GM19023 (cell line): ENCODE data around the gene DCAF17.
"Not testable (repeated sequence)": the region's sequence is repeated elsewhere in the genome, so short reads cannot be mapped to it uniquely, and the experiment has no call there.

Experiments used
- ATAC-seq: cut with Tn5 transposase; IDR thresholded peaks from one replicate; pipeline ENCODE4 v1.9.1; 2021; ENCODE audit warnings: mild to moderate bottlenecking, moderate library complexity; ENCODE audit not compliant: unreplicated experiment

Gene DCAF17

DNA sequence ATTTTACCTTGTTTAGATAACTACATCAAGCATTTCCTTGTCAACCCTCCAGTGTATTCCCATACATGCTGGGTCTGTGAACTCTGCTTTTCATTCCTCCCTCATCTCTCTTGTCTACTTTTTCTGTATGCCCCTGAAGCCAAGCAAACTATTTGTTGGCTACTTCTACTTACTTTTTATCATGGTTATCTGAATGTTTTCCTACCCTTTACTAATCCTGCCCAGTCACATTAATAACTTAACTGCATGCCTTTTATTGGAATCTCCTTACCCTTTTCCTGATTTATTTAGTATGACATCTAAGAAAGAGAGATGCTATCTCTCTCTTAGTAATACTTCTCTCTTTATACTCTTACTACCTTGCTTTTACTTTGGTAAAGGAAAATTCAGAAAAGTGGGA lies 17.0 kb downstream of the DCAF17 start:
- no peak for ATAC-seq

DNA sequence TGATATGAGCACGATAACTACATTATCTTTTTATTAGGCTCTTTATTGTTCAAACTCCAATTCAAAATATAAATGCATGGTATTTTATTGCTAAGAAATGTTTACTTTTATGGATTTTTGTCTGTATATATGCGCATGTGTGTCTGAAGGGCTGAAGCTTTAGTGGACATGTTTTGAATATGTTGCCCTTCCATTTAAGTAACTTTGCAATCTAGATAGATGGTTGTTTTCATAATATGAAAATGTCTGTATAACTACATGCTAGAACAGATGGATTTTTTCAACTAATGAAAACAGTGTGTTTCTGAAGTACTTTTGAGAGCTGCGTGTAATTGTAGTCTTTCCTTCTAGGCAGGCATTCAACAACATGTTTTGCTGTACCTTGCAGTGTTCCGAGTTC lies 18.7 kb downstream of the DCAF17 start:
- no peak for ATAC-seq

DNA sequence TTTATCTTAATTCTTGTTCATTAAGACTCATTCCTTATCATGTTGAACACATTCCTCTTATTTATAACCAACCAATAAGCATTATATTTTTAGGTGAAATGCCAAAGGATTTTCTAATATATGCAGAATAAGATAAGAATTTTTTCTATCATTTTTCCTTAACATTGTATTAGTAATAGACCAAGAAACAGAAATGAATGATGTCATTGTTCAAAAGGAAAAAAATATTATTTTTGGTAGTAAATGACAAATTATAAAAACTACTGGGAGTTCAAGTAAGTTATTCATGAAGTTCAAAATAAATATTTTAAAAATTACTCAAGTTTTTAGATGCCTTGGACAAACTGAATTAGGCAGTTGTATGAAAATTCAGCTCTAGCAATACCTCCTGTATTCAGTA lies 25.5 kb downstream of the DCAF17 start:
- no peak for ATAC-seq

DNA sequence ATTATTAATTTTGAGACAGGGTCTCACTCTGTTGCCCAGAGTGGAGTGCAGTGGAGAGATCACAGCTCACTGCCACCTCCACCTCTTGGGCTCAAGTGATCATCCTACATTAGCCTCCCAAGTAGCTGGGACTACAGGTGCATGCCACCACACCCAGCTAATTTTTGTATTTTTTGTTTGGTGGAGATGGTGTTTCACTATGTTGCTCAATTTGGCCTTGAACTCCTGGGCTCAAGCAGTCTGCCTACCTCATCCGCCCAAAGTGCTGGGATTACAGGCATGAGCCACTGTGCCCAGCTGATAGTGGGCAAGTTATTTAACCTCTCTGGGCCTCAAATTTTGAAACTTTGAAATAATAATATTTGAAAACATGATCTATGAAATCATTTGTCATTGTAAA lies 26.5 kb downstream of the DCAF17 start:
- ATAC-seq: no peak

DNA sequence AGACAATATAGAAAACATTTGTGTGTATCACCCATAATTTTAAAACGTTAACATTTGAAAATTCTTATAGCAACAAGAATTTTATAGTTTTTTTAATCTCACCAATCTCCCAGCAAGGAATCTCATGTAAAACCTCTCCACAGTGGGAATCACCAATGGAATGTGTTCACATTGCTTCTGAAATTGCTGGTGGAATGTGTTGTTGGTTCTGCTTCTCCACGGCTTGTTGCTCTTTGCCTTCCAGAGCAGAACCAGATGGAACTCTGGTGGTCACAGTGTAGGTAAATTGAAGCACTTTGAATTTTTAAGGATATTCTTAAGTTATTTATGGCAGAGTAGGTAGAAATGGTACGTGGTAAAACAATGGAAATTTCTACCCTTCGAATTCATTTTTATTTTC lies 35.1 kb downstream of the DCAF17 start:
- no peak for ATAC-seq

DNA sequence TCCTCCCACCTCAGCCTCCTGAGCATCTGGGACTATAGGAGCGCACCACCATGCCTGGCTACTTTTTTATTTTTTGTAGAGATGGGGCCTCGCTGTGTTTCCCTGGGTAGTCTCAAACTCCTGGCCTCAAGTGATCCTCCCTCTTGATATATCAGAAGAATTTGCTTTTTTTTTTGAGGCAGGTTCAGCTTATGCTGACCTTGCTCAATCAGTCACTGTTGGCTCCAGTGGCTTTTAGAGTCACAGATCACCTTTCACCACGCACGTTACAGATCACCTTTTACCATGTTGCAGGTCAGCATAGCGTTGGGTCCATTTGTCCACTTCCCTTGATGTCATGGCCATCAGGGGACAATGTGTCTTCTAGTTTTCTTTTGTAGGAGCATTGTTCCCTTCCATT lies 36.1 kb downstream of the DCAF17 start:
- ATAC-seq: no peak

DNA sequence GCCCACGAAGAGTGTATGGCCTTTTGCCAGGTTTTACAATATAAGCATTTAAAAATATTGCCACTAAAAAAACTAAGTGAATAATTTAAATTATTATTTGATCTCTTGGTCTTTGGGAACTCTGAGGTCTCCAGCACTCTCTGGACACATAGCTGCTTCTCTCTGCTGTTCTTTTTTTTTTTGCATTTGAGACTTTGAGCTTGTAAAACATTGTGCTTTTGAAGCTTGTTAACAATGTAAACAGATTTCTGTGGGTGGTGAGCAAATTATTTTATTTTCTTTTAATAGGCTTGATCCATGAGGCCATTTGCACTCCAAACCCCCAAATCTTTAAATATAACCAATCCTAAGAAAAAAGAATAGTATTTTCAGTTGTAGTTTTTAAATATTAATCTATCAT lies 42.0 kb downstream of the DCAF17 start:
- ATAC-seq: no peak

DNA sequence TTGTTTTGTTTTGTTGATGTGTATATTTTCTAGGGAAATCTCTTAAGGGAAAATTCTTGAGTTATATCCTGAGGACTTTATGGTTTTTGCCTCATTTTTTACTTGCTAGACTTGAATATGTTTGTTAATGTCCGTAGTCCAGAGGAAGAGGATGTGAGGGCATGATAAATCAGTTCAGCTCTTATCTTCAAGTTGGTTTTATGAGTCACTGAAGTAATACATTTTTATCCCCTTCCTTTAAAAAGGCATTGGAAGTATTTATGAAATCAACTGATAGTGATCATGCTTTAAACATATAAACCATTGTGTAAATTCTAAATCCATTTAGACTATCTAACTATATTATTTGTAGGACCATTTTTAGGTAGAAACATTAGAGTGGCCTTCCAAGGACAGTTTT lies 44.3 kb downstream of the DCAF17 start:
- no peak for ATAC-seq

DNA sequence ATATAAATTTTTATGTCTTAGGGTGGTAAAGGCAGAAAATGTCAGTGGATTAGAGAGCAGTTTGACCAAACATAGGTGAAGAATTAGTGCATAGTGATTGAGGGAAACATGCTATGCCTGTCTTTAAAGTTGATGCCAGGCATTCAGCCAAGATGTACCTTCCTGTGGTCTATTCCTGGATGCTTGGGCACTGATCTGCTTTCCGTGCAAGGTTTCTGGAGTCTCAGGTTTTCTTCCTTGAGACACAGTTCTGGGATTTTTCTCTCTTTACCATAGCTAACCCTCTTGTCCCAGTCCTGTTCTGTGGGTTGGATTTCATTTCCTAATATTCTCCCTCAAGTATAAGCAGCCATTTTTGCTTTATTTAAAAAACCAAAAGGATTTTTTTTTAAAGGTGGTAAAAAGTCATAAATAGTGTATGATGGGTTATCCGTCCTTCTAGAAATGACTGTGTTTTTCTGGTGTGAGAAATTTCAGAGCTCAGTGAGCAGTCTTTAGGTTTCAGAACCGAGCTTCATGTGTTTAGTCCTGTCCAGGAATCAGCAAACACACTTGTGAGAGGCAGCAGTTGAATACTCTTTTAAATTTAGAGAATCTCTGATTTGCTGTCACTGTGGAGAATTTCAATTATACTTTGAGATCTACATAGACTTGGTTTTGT lies 45.3 kb downstream of the DCAF17 start:
- no peak for ATAC-seq

DNA sequence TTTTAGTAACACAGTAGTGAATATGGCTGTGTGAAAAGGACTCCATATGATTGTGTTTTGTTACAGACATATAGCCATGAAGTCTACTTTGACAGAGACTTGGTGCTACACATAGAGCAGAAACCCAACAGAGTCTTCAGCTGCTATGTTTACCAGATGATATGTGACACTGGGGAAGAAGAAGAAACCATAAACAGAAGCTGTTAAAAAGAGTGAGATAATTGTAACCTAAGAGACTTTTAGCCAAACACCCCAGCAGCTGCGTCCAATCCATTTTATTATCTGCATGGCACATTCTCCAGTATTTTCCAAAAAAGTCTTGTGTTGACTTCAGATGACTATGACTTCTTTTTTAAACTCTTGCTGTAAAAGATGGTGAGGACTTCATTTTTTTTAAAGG lies 46.9 kb downstream of the DCAF17 start:
- ATAC-seq: no peak

DNA sequence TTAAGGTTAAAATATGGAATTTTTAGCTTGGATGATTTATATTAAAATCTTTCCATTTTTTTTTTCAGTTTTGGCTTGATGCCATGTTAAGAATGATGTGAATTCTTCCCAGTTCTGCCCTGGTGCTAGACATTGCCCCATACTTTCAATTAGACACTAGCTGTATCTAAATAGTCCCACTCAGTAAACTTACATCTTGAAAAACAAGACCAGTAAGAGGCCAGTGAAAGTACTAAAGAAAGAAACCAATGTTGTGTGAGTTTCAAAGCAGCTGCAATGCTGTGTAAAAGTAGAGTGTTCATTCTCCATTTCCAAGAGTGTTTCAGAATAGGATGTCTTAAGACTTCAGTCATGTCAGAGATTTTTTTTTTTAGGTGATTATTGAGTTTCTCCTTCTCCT lies 48.3 kb downstream of the DCAF17 start:
- ATAC-seq: no peak

DNA sequence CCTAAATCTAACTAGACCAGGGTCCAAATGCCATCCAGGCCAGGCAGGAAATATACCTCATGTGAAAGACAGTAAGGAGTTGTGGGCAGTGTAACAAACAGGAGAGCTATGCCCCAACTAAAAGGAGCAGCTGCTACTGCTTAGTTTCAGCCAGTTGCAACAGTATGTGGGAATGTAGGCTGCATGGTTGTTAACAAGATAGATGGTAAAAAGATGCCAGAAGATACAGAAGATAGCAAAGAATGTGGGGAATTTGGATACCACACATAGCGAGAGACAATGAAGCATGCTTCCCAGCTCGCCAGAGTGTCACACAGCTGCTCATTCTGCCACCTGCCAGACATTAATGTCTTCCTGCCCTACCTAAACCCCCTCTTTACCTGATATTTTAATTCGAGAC lies 48.9 kb downstream of the DCAF17 start:
- ATAC-seq: no peak

DNA sequence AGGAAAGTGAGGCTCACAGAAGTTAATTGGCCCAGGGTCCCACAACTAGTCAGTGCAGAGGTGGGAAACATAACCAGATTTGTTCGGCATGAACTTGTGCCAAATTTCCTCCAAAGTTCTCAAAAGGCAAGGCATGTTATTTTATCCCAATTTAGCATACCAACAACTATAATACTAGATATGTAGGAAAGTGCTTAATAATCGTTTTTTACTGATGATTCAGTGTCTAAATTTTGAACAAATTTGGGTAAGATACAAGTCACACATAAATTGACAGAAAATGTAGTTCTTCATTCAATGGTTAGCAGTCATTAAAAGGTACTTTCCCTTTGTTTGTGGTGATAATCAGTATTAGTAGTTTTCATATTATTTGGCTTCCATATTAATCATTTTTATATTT lies 49.8 kb downstream of the DCAF17 start:
- no peak for ATAC-seq

DNA sequence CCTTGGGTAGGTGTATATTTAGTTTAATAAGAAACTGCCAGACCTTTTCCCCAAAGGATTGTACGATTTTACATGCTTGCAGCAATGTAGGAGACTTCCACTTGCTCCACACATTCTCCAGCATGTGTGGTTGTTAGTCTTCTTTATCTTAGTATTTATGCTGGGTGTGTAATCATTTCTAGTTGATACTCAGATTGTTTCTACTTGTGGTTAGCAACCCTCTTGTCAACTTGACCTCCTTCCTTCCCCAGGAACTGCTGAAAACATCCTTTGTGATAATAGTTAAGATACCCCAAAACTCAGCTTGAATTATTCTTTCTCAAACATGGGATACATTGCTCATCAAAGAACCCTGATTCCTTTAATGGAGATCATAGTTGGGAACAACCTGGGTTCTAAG lies 51.1 kb downstream of the DCAF17 start:
- no peak for ATAC-seq

DNA sequence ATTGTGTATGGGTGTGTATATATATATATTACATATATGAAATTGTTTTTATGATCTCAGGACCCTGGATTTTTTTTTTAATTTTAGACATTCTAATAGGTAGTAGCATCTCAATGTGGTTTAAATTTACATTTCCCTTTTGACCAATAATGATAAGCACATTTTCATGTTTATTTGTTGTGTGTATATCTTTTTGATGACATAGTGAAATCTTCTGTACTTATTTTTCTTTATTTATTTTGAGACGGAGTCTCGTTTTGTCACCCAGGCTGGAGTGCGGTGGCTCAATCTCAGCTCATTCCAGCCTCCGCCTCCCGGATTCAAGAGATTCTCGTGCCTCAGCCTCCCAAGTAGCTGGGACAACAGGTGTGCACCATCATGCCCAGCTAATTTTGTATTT lies 53.2 kb downstream of the DCAF17 start:
- ATAC-seq: no peak

DNA sequence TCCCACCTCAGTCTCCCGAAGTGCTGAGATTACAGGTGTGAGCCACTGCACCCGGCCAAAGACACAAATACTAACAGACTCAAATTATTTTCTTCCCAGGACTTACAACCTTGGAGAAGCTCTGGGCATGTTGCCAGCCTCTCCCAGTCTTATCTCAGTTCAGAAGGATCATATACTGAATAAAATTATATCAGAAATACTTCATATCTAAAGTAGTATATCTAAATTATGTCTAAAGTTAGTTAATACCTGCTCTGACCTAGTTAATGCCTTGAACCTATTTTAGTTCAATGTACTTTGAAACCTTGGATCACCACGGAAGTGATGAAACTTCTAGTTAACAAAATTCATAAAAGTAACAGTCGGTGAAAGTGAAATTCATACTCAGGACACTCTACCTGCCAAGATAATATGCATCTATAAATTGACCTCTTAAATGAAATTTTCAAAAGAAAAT lies 53.8 kb downstream of the DCAF17 start:
- ATAC-seq: no peak

DNA sequence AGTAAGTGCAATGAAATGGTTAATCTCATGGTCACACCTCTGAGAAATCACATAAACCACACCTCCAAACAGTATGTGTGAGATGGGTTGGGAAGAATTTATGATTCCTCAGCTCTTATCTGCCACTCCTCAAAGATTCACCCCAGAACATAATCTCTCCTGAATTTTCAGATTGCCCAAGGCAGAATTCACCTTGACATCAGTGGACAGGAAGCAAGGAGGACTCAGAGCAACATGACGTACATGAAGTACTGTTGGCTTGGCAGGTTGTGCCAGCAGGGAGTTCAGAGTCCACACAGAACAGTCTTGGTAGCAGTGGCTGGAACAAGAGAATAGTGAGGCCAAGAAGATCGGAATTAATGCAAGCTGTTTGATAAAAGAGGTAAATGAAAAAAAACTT lies 56.6 kb downstream of the DCAF17 start:
- ATAC-seq: no peak

DNA sequence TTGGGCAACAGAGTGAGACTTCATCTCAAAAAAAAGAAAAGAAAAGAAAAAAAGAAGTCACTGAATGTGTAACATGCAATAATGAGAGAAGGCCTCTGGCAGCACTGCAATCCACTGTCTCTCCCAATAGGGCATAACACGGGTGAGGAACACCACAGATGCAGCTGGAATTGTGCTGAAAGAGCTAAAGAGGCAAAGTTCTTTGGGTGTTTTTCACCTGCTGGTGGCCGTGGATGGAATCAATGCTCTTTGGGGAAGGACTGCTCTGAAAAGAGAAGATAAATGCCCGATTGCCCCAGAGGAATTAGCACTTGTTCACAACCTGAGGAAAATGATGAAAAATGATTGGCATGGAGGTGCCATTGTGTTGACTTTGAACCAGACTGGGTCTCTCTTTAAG lies 57.3 kb downstream of the DCAF17 start:
- no peak for ATAC-seq

DNA sequence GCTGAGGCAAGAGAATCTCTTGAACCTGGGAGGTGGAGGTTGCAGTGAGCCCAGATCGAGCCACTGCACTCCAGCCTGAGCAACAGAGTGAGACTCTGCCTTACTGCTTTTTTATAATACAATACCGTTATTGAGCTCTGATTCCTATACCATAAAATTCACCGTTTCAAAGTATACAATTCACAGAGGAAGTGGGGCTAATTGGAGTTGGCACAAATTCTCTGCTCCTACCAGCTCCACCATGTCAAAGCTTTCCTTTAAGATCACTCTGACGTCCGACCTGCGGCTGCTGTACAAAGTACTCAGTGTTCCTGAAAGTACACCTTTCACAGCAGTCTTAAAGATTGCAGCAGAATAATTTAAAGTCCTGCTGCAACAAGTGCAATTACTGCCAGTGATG lies 58.6 kb downstream of the DCAF17 start:
- ATAC-seq: no peak

DNA sequence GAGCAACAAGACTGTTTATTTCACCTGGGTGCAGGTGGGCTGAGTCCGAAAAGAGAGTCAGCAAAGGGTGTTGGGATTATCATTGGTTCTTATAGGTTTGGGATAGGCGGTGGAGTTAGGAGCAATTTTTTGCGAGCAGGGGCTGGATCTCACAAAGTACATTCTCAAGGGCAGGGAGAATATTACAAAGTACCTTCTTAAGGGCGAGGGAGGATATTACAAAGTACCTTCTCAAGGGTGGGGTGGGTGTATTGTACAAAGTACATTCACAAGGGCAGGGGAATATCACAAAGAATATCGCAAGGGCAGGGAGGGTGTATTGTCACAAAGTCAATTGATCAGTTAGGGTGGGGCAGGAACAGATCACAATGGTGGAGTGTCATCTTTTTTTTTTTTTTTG lies 63.6 kb downstream of the DCAF17 start:
- not testable (repeated sequence) for ATAC-seq

DNA sequence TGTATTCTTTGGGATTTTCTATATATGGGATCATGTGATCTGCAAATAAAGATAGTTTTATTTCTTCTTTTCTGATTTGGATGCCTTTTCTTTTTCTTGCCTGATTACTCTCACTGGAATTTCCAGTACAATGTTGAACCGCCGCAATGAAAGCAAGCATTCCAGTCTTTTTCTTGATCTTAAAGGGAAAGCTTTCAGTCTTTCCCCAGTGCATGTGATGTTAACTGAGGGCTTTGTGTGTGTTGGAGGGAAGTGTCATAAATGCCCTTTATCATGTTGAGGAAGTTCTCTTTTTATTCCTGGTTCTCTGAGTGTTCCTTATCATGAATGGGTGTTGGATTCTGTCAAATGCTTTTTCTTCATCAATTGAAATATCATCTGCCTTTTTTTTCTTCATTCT lies 71.3 kb downstream of the DCAF17 start:
- no peak for ATAC-seq

DNA sequence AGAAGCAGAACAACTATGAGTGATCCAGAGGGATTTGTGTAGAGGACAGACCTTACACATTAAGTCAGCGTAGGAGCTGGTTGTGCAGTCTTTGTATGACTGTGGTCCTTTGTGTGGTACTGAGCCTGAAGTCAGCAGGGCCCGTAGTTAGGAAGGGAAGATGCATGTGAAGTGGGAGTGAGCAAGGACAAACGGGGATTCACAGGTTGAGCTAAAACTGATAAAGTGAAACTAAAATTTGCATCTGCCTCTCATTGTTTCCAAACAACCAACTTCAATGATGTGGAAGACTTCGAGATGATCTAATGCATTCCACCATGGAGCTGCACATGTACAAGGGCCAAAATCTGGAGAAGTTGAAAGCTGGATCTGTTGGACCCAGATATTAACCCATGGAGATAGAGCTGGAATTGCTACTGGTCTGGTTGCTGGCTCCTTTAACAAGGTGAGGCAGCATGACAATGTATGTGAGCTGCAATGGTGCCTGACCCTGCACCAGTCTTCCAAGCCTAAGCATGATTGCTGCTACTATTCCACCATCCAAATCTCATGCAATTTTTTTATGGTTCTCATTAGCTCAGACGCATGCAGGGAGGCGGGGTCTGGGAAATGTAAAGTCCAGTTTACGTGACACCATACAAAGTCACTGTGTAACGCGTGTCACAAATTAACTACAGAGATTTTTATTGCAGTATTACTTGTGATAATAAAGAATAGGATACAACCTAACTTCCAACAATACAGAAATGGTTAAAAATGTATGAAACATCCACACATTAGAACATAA lies 76.1 kb downstream of the DCAF17 start:
- peak; percentile 78 for ATAC-seq

DNA sequence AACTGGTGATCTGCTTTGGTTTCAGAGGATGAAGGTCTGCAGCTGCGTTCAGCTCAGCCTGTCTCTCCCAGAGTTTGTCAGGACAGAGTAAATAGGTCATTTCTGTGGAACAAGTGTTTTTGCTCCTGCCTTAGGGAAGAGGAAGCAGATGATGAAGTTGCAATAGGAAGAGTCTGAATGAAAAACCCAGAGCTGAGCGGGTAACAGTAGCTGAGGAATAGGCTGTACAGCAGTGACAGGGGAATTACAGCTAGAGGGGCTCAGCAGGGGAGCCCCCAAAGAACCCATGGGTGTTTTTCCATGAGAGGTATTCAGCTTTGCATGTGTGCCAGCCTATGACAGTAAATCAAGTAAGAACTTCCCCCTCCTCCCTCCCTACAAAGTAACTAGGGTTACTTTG lies 78.0 kb downstream of the DCAF17 start:
- no peak for ATAC-seq
